ENCODE results near the gene EYA3. TPM values are rescaled to one million over a fixed set of nuclear protein-coding genes. Genes with fewer than 3 reads are reported as not detected.

EYA3 gene
- total RNA-seq, 3 donors from 2014 or later (not counting 1 experiment from before 2014, with no cell fraction given): 17.7 to 25.2 (median 19.1) TPM

DNA sequence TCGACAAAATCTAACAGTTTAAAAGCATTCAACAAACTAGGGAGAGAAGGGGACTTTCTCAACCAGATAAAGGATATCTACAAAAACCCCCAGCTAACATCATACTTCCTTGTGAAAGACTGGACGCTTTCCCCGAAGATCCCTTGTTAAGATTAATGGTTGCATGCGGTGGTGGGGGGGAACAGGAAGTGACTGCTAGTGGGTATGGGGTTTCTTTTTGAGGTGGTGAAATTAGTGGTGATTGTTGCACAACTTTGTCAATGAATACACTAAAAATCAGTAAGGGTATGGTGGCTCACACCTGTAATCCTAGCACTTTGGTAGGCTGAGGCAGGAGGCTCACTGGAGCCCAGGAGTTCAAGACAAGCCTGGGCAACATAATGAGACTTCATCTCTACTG, 26.9 kb upstream of the EYA3 start:
- H3K9me3 Mint-ChIP-seq: no peaks in the 10 kb centered on the region
- Histone ChIP-seq H3K9me3 (ENCODE audit: control insufficient read depth, insufficient read depth, low read length) (no peaks in the 10 kb centered on the region), H3K4me1 (ENCODE audit: control insufficient read depth, insufficient read depth, low read length) (peaks cover 29% of the 10 kb centered on the region), H3K36me3 (ENCODE audit: control insufficient read depth, insufficient read depth, low read length) (no peaks in the 10 kb centered on the region), H3K27ac (ENCODE audit: low read length) (peak overlapping the region; percentile 42), H3K27me3 (ENCODE audit: control insufficient read depth, insufficient read depth, low read length) (no peaks in the 10 kb centered on the region), H3K4me3 (ENCODE audit: low read length) (no peak overlapping the region)
- peak overlapping the region; percentile 69 for H3K4me3 Mint-ChIP-seq
- 0% methylated on average over 2 of the region's 4 CpGs for WGBS (ENCODE audit: insufficient coverage)
- H3K4me1 Mint-ChIP-seq: peaks cover 18 to 19% of the 10 kb centered on the region in 2 donors
- intact Hi-C loops (cut with micrococcal nuclease): no loop called here
- ATAC-seq (peak; percentile 78 to 87 (median 85)), DNase-seq (peak; percentile 33 to 65)
- H3K27me3 Mint-ChIP-seq (ENCODE audit: low read depth in 2 of 2): no peaks in the 10 kb centered on the region
- H3K36me3 Mint-ChIP-seq: no peaks in the 10 kb centered on the region
- H3K27ac Mint-ChIP-seq: peak overlapping the region; percentile 83
- TF ChIP-seq, protein P1, sequence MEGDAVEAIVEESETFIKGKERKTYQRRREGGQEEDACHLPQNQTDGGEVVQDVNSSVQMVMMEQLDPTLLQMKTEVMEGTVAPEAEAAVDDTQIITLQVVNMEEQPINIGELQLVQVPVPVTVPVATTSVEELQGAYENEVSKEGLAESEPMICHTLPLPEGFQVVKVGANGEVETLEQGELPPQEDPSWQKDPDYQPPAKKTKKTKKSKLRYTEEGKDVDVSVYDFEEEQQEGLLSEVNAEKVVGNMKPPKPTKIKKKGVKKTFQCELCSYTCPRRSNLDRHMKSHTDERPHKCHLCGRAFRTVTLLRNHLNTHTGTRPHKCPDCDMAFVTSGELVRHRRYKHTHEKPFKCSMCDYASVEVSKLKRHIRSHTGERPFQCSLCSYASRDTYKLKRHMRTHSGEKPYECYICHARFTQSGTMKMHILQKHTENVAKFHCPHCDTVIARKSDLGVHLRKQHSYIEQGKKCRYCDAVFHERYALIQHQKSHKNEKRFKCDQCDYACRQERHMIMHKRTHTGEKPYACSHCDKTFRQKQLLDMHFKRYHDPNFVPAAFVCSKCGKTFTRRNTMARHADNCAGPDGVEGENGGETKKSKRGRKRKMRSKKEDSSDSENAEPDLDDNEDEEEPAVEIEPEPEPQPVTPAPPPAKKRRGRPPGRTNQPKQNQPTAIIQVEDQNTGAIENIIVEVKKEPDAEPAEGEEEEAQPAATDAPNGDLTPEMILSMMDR (IDR thresholded peaks at IDR 0.05): no peak

DNA sequence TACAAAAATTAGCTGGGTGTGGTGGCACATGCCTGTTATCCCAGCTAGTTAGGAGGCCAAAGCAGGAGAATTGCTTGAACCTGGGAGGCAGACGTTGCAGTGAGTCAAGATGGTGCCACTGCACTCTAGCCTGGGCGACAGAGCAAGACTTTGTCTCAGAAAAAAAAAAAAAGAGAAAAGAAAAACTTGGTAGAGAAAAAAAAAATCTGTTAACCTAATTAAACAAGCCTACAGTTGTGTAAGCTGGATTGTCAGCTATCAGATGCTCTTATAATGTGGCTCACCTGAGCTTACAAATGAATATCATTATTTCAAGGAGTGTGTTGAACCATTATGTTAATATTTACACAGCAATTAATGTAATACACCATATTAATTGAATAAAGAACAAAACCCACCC, 26.4 kb upstream of the EYA3 start:
- H3K4me1 ChIP-seq (ENCODE audit: control insufficient read depth, insufficient read depth, low read length): peaks cover 29% of the 10 kb centered on the region
- peak overlapping the region; percentile 83 for H3K27ac Mint-ChIP-seq
- WGBS (ENCODE audit: insufficient coverage): 67% methylated on average over 1 of the region's 2 CpGs
- H3K4me1 Mint-ChIP-seq: peaks cover 18 to 19% of the 10 kb centered on the region in 2 donors
- no peaks in the 10 kb centered on the region for H3K27me3 ChIP-seq (ENCODE audit: control insufficient read depth, insufficient read depth, low read length)
- no peaks in the 10 kb centered on the region for H3K9me3 ChIP-seq (ENCODE audit: control insufficient read depth, insufficient read depth, low read length)
- peak overlapping the region; percentile 42 for H3K27ac ChIP-seq (ENCODE audit: low read length)
- H3K27me3 Mint-ChIP-seq (ENCODE audit: low read depth in 2 of 2): no peaks in the 10 kb centered on the region
- H3K36me3 Mint-ChIP-seq: no peaks in the 10 kb centered on the region
- no peak for DNase-seq
- TF ChIP-seq, protein P1 (IDR thresholded peaks at IDR 0.05): no peak
- peak; percentile 6 to 53 (median 25) for ATAC-seq
- no peak overlapping the region for H3K4me3 ChIP-seq (ENCODE audit: low read length)
- H3K36me3 ChIP-seq (ENCODE audit: control insufficient read depth, insufficient read depth, low read length): no peaks in the 10 kb centered on the region
- H3K9me3 Mint-ChIP-seq: no peaks in the 10 kb centered on the region
- H3K4me3 Mint-ChIP-seq: peak overlapping the region; percentile 69
- intact Hi-C loops (cut with micrococcal nuclease): no loop called here

DNA sequence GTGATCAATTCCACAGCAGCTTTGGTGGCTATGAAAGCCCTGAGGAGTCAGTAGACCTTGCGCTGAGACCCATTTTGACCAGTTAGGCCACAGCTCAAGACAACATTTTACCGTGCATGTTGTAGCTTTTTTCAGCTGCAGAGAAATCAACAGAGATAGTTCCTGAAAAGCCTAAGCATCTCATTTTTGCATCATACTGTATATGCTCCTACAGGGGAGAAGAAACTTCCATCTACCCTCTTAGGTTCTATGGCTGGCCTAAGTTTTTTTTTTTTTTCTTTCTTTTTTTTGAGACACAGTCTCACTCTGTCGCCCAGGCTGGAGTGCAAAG, 24.8 kb upstream of the EYA3 start:
- intact Hi-C loops (cut with micrococcal nuclease): no loop called here
- DNase-seq: no peak
- no peaks in the 10 kb centered on the region for H3K27me3 Mint-ChIP-seq (ENCODE audit: low read depth in 2 of 2)

More for the DNA sequence above, 24.8 kb upstream of the EYA3 start:
- Histone ChIP-seq H3K27ac (ENCODE audit: low read length) (peak overlapping the region; percentile 47), H3K9me3 (ENCODE audit: control insufficient read depth, insufficient read depth, low read length) (no peaks in the 10 kb centered on the region), H3K36me3 (ENCODE audit: control insufficient read depth, insufficient read depth, low read length) (no peaks in the 10 kb centered on the region), H3K4me1 (ENCODE audit: control insufficient read depth, insufficient read depth, low read length) (peaks cover 29% of the 10 kb centered on the region), H3K4me3 (ENCODE audit: low read length) (no peak overlapping the region), H3K27me3 (ENCODE audit: control insufficient read depth, insufficient read depth, low read length) (no peaks in the 10 kb centered on the region)
- peak overlapping the region in 1 of 2 donors; percentile 4 for H3K27ac Mint-ChIP-seq
- 90% methylated on average over 3 of the region's 3 CpGs for WGBS (ENCODE audit: insufficient coverage)
- no peak for ATAC-seq
- H3K4me1 Mint-ChIP-seq: peaks cover 18 to 19% of the 10 kb centered on the region in 2 donors
- TF ChIP-seq, protein P1 (IDR thresholded peaks at IDR 0.05): no peak
- H3K36me3 Mint-ChIP-seq: no peaks in the 10 kb centered on the region
- no peak overlapping the region for H3K4me3 Mint-ChIP-seq
- H3K9me3 Mint-ChIP-seq: no peaks in the 10 kb centered on the region

Measured in natural killer cell (primary cell).